Stomach (tissue), 9 donors: ENCODE measurements around the gene SMIM31. TPM values are rescaled to one million over a fixed set of nuclear protein-coding genes. Genes with fewer than 3 reads are reported as not detected.
A peak's percentile ranks its signal among the peaks of the same experiment; 100 is the strongest.

ENCODE experiments used
- DNase-seq, 2 donors: peaks; one replicate each; pipeline versions ENCODE4 v3.0.0 to v3.0.0-alpha.2; 2013 to 2019
- H3K27ac ChIP-seq, 5 donors: fragments of 200-600 bp in 4 of 5; sonication (generic) in 4 of 5; one replicate each; pipeline ENCODE4 v1.5.1; 2013 to 2019; ENCODE audit warnings: mild to moderate bottlenecking in 1 of 5, moderate library complexity in 1 of 5
- H3K27me3 ChIP-seq, 3 donors: fragments of 200-600 bp; sonication (generic); one replicate each; pipeline ENCODE4 v1.5.1; 2017 to 2019; ENCODE audit warnings: mixed run types in 1 of 3
- H3K36me3 ChIP-seq, 4 donors: fragments of 200-600 bp; sonication (generic); 1 replicate in 3 of 4; 2 replicates in 1 of 4; pipeline ENCODE4 v1.5.1; 2016 to 2019
- H3K4me1 ChIP-seq, 4 donors: fragments of 200-600 bp; sonication (generic); one replicate each; pipeline ENCODE4 v1.5.1; 2016 to 2019
- H3K4me3 ChIP-seq, 4 donors: fragments of 200-600 bp; sonication (generic) in 3 of 4; one replicate each; pipeline ENCODE4 v1.5.1; 2016 to 2019; ENCODE audit warnings: mild to moderate bottlenecking in 1 of 4
- H3K9me3 ChIP-seq, 4 donors: fragments of 200-600 bp; sonication (generic); one replicate each; pipeline ENCODE4 v1.5.1; 2016 to 2019
- EP300 ChIP-seq: sonication (generic); formaldehyde crosslinking; IDR thresholded peaks from one replicate; pipeline ENCODE4 v1.6.1; 2017; ENCODE audit warnings: antibody characterized with exemption
- POLR2A ChIP-seq, 4 donors: fragments of 450-650 bp; IDR thresholded peaks; one replicate each; pipeline ENCODE4 v1.6.1; 2016; ENCODE audit warnings: antibody characterized with exemption in 4 of 4, control low read depth in 2 of 4, mild to moderate bottlenecking in 1 of 4, moderate library complexity in 1 of 4
- POLR2AphosphoS5 ChIP-seq, 3 donors: sonication (generic); formaldehyde crosslinking; IDR thresholded peaks; one replicate each; pipeline ENCODE4 v1.6.1; 2016; ENCODE audit warnings: antibody characterized with exemption in 3 of 3
- WGBS, 5 donors: extraction: QIAGEN DNeasy Blood & Tissue Kit in 3 of 5; methylation state at CpG; one replicate each; pipeline versions ENCODE4 v1.1.5 to v1.1.7; 2013 to 2018; 5-methylcytosine and 5-hydroxymethylcytosine counted together
- intact Hi-C: fragments of 100-400 bp; cut with DNase I; formaldehyde crosslinking; loops from one replicate; pipeline ENCODE4 v1.15.1; 2023; ENCODE audit warnings: low total_unique reads
- polyA plus RNA-seq, 3 donors: library from polyadenylated mRNA; stranded (reverse); fragments of 200-250 nt; gene quantifications; one replicate each; pipeline ENCODE4 v1.2.3, GENCODE V29; 2013
- total RNA-seq, 5 donors: library from RNA; depleted of rRNA; stranded (reverse); fragments of >200 nt; gene quantifications; one replicate each; pipeline versions ENCODE4 v1.1.0 to v1.2.3, GENCODE V29; 2014 to 2016
- TF ChIP-seq, protein P1 (sequence below), 7 experiments: fragments of 450-650 bp in 4 of 7; fragments of 200-600 bp in 3 of 7; sonication (generic) in 3 of 7; IDR thresholded peaks; one replicate each; pipeline ENCODE4 v1.5.1; 2016 to 2019; ENCODE audit warnings: antibody characterized with exemption in 7 of 7, control low read depth in 2 of 7, mild to moderate bottlenecking in 1 of 7
- donor health status: healthy with polysubstance abuse.
- donor health status: Bipolar disorder and iron deficiency.
- donor health status: healthy.

SMIM31 gene
- total and polyA plus RNA-seq, 8 donors: 0.70 to 21.7 (median 1.2) TPM; not detected in 4

DNA sequence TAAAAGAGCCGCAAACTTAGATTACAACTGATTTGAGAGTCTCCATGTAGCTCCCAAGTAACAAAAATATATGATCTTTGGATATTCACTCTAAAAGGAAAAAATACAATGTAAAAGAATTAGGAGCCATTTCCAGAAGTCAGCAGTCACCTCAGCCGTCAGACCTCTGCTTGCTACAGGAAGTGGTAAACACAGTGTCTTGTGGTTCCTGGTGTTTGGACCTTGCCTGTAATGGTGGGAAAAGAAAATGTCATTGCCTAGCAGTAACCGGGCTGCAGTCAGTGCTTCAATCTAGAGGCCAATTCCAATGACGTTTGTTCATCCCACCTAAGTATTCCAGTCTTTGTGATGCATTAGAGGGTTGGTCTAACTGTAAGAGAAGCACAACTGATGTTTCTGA is 28.9 kb upstream of the SMIM31 start:
- Histone ChIP-seq H3K36me3 (no peaks in the 10 kb centered on the region), H3K27me3 (no peaks in the 10 kb centered on the region), H3K27ac (no peak overlapping the region), H3K9me3 (no peaks in the 10 kb centered on the region), H3K4me1 (no peaks in the 10 kb centered on the region), H3K4me3 (no peak overlapping the region)
- intact Hi-C loops: no loop called here
- 66 to 83% (median 80%) methylated on average over 4 of the region's 4 CpGs for WGBS, 5 donors
- no peak for TF ChIP-seq POLR2AphosphoS5 (IDR thresholded peaks at IDR 0.05)
- TF ChIP-seq POLR2A (IDR thresholded peaks at IDR 0.05): no peak
- TF ChIP-seq EP300: no peak
- TF ChIP-seq, protein P1, sequence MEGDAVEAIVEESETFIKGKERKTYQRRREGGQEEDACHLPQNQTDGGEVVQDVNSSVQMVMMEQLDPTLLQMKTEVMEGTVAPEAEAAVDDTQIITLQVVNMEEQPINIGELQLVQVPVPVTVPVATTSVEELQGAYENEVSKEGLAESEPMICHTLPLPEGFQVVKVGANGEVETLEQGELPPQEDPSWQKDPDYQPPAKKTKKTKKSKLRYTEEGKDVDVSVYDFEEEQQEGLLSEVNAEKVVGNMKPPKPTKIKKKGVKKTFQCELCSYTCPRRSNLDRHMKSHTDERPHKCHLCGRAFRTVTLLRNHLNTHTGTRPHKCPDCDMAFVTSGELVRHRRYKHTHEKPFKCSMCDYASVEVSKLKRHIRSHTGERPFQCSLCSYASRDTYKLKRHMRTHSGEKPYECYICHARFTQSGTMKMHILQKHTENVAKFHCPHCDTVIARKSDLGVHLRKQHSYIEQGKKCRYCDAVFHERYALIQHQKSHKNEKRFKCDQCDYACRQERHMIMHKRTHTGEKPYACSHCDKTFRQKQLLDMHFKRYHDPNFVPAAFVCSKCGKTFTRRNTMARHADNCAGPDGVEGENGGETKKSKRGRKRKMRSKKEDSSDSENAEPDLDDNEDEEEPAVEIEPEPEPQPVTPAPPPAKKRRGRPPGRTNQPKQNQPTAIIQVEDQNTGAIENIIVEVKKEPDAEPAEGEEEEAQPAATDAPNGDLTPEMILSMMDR (IDR thresholded peaks at IDR 0.05): no peak
- DNase-seq: no peak

- no peak overlapping the region for H3K27ac ChIP-seq
- 23 to 44% (median 31%) methylated on average over 4 of the region's 4 CpGs for WGBS, 5 donors
- no peaks in the 10 kb centered on the region for H3K27me3 ChIP-seq
- TF ChIP-seq POLR2AphosphoS5 (IDR thresholded peaks at IDR 0.05) (no peak), EP300 (no peak), POLR2A (IDR thresholded peaks at IDR 0.05) (no peak)
- TF ChIP-seq, protein P1 (IDR thresholded peaks at IDR 0.05): no peak
- H3K9me3 ChIP-seq: no peaks in the 10 kb centered on the region
- H3K4me1 ChIP-seq: peaks cover 0 to 6% (median 0%) of the 10 kb centered on the region in 4 donors
- H3K36me3 ChIP-seq: no peaks in the 10 kb centered on the region
- intact Hi-C loops: no loop called here
- no peak for DNase-seq
- H3K4me3 ChIP-seq: no peak overlapping the region
These were observed 23.1 kb upstream of the SMIM31 start for GRCh38 chr4:164730705-164731393.

GRCh38 chr4:164731827-164732474 is 22.0 kb upstream of the SMIM31 start:
- 28 to 31% (median 29%) methylated on average over 5 of the region's 5 CpGs for WGBS, 5 donors
- no peak for TF ChIP-seq POLR2A (IDR thresholded peaks at IDR 0.05)
- TF ChIP-seq, protein P1 (IDR thresholded peaks at IDR 0.05): peak in 5 of 7 experiments; percentile 28 to 77 (median 71)
- no peak overlapping the region for H3K4me3 ChIP-seq
- no peaks in the 10 kb centered on the region for H3K27me3 ChIP-seq
- no peaks in the 10 kb centered on the region for H3K36me3 ChIP-seq
- DNase-seq: peak; percentile 31 to 80
- peaks cover 0 to 6% (median 0%) of the 10 kb centered on the region in 4 donors for H3K4me1 ChIP-seq
- H3K9me3 ChIP-seq: no peaks in the 10 kb centered on the region
- H3K27ac ChIP-seq: no peak overlapping the region
- intact Hi-C loops: no loop called here

GRCh38 chr4:164734484-164734883 is 19.4 kb upstream of the SMIM31 start:
- Histone ChIP-seq H3K36me3 (no peaks in the 10 kb centered on the region), H3K4me1 (peaks cover 0 to 6% (median 0%) of the 10 kb centered on the region in 4 donors), H3K27ac (no peak overlapping the region), H3K27me3 (no peaks in the 10 kb centered on the region), H3K4me3 (no peak overlapping the region), H3K9me3 (no peaks in the 10 kb centered on the region)
- DNase-seq: no peak
- TF ChIP-seq POLR2A (IDR thresholded peaks at IDR 0.05) (no peak), POLR2AphosphoS5 (IDR thresholded peaks at IDR 0.05) (no peak)
- 67 to 79% (median 71%) methylated on average over 7 of the region's 7 CpGs for WGBS, 5 donors
- intact Hi-C loops: no loop called here

DNA sequence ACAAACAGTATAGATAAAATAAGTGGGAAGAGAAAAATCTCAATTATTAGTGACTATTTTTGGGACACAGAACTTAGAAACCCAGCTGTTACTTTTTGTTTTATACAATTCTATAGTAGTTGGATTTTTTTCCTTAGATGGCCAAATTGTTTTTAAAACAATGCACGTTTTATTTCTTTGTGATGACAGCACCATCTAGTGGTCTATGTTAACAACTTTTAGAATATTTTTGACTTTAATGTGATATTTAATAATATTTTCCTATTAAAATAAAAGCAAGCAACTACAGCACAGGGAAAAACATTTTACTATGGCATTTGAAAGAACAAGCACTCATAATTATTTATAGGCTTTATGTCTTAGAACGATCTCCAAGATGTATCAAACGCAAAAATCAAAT is 5.6 kb upstream of the SMIM31 start:
- H3K36me3 ChIP-seq: no peaks in the 10 kb centered on the region
- DNase-seq: peak in 1 of 2 donors; percentile 37
- H3K4me3 ChIP-seq: no peak overlapping the region
- TF ChIP-seq EP300 (no peak), POLR2A (IDR thresholded peaks at IDR 0.05) (no peak)
- TF ChIP-seq, protein P1 (IDR thresholded peaks at IDR 0.05): peak in 2 of 7 experiments; percentile 11 to 48
- H3K4me1 ChIP-seq: peaks cover 0 to under 1% (median 0%) of the 10 kb centered on the region in 4 donors
- H3K9me3 ChIP-seq: peaks cover 3 to 15% (median 13%) of the 10 kb centered on the region in 4 donors
- WGBS, 5 donors: 46 to 58% (median 49%) methylated on average over 3 of the region's 3 CpGs
- no peaks in the 10 kb centered on the region for H3K27me3 ChIP-seq
- intact Hi-C loops: no loop called here
- H3K27ac ChIP-seq: no peak overlapping the region
